GM12878 (cell line): Measurements from ENCODE around the gene HDAC5.

Source experiments
- EZH2 ChIP-seq: IDR thresholded peaks from 2 replicates; pipeline ENCODE4 v1.6.1; 2012; ENCODE audit warnings: low read depth, mild to moderate bottlenecking, control low read depth, inconsistent platforms, low read length, borderline replicate concordance; ENCODE audit not compliant: control insufficient read depth
- PAX8 ChIP-seq: fragments of 450-650 bp; IDR thresholded peaks from 2 replicates; pipeline ENCODE4 v1.6.1; 2017; ENCODE audit warnings: mild to moderate bottlenecking, moderate library complexity
- POLR2A ChIP-seq: IDR thresholded peaks from 2 replicates; pipeline ENCODE4 v1.6.1; 2011; ENCODE audit warnings: low read depth, mild to moderate bottlenecking, low read length
- RFX5 ChIP-seq: IDR thresholded peaks from 2 replicates; pipeline ENCODE4 v1.6.1; 2011; ENCODE audit warnings: low read depth, low read length, improper control_type of control experiment
- YY1 ChIP-seq: IDR thresholded peaks from 2 replicates; pipeline ENCODE4 v1.6.1; 2011; ENCODE audit warnings: low read depth, mild to moderate bottlenecking, low read length
- ZZZ3 ChIP-seq: IDR thresholded peaks from 2 replicates; pipeline ENCODE4 v1.6.1; 2011; ENCODE audit warnings: low read depth; ENCODE audit not compliant: control insufficient read depth, insufficient read length
- TF ChIP-seq, protein P1 (sequence below), 3 experiments: IDR thresholded peaks in 2 of 3; conservative IDR thresholded peaks in 1 of 3; 2 replicates each; pipeline ENCODE4 v1.5.1; 2011; ENCODE audit warnings: low read depth in 3 of 3, low read length in 3 of 3, mild to moderate bottlenecking in 3 of 3, control low read depth in 2 of 3, moderate library complexity in 2 of 3, inconsistent platforms in 1 of 3, mixed read lengths in 1 of 3; ENCODE audit not compliant: control insufficient read depth in 2 of 3, insufficient read depth in 1 of 3; ENCODE audit errors: extremely low read depth in 1 of 3
- TF ChIP-seq, protein P2 (sequence below): IDR thresholded peaks from 2 replicates; pipeline ENCODE4 v1.6.1; 2012; ENCODE audit warnings: mild to moderate bottlenecking, low read depth, low read length
- TF ChIP-seq, protein P3 (sequence below): fragments of 450-650 bp; formaldehyde crosslinking; IDR thresholded peaks from 2 replicates; pipeline ENCODE4 v1.5.0; 2022; ENCODE audit warnings: mild to moderate bottlenecking, missing genetic modification characterization
- TF ChIP-seq, protein P4 (sequence below): IDR thresholded peaks from 2 replicates; pipeline ENCODE4 v1.6.1; 2012; ENCODE audit warnings: low read length, inconsistent platforms

DNA sequence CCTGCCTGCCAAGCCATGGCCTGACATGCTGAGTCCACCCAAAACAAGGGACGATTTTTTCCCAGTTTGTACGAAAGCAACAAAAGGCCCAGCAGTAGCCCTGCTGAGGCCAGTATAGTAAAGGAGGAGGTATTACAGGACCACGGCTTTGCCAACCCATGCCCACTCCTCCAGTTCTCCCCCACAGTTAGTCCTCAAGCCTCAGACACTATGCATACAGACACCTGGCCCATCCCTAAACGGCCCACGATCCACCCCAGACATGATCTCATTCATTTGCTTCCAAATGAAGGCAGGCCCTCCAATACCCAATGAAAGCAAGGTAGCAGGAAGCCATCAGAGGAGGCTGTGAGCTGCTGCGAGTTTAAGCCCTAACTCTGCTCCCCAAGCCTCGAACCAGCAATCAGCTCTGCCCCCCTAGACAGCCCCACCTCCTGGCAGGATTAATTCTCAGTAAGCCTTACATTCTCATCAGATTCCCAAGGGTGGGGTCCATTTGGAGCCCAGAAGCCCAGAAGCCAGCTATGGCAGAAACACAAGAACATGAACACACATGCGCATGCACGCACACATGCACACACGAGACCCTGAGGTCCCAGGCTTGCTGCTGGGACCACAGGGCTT, 4.9 kb downstream of the HDAC5 start:
- TF ChIP-seq, protein P1, sequence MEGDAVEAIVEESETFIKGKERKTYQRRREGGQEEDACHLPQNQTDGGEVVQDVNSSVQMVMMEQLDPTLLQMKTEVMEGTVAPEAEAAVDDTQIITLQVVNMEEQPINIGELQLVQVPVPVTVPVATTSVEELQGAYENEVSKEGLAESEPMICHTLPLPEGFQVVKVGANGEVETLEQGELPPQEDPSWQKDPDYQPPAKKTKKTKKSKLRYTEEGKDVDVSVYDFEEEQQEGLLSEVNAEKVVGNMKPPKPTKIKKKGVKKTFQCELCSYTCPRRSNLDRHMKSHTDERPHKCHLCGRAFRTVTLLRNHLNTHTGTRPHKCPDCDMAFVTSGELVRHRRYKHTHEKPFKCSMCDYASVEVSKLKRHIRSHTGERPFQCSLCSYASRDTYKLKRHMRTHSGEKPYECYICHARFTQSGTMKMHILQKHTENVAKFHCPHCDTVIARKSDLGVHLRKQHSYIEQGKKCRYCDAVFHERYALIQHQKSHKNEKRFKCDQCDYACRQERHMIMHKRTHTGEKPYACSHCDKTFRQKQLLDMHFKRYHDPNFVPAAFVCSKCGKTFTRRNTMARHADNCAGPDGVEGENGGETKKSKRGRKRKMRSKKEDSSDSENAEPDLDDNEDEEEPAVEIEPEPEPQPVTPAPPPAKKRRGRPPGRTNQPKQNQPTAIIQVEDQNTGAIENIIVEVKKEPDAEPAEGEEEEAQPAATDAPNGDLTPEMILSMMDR (IDR thresholded peaks at IDR 0.05 in 2 of 3, conservative IDR thresholded peaks at IDR 0.05 in 1 of 3; ENCODE audit: control insufficient read depth in 2 of 3, extremely low read depth in 1 of 3, insufficient read depth in 1 of 3, low read depth in 3 of 3, low read length in 3 of 3), result no peak
- TF ChIP-seq ZZZ3, result no peak
- TF ChIP-seq, protein P2, sequence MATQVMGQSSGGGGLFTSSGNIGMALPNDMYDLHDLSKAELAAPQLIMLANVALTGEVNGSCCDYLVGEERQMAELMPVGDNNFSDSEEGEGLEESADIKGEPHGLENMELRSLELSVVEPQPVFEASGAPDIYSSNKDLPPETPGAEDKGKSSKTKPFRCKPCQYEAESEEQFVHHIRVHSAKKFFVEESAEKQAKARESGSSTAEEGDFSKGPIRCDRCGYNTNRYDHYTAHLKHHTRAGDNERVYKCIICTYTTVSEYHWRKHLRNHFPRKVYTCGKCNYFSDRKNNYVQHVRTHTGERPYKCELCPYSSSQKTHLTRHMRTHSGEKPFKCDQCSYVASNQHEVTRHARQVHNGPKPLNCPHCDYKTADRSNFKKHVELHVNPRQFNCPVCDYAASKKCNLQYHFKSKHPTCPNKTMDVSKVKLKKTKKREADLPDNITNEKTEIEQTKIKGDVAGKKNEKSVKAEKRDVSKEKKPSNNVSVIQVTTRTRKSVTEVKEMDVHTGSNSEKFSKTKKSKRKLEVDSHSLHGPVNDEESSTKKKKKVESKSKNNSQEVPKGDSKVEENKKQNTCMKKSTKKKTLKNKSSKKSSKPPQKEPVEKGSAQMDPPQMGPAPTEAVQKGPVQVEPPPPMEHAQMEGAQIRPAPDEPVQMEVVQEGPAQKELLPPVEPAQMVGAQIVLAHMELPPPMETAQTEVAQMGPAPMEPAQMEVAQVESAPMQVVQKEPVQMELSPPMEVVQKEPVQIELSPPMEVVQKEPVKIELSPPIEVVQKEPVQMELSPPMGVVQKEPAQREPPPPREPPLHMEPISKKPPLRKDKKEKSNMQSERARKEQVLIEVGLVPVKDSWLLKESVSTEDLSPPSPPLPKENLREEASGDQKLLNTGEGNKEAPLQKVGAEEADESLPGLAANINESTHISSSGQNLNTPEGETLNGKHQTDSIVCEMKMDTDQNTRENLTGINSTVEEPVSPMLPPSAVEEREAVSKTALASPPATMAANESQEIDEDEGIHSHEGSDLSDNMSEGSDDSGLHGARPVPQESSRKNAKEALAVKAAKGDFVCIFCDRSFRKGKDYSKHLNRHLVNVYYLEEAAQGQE, result no peak
- TF ChIP-seq, protein P3, sequence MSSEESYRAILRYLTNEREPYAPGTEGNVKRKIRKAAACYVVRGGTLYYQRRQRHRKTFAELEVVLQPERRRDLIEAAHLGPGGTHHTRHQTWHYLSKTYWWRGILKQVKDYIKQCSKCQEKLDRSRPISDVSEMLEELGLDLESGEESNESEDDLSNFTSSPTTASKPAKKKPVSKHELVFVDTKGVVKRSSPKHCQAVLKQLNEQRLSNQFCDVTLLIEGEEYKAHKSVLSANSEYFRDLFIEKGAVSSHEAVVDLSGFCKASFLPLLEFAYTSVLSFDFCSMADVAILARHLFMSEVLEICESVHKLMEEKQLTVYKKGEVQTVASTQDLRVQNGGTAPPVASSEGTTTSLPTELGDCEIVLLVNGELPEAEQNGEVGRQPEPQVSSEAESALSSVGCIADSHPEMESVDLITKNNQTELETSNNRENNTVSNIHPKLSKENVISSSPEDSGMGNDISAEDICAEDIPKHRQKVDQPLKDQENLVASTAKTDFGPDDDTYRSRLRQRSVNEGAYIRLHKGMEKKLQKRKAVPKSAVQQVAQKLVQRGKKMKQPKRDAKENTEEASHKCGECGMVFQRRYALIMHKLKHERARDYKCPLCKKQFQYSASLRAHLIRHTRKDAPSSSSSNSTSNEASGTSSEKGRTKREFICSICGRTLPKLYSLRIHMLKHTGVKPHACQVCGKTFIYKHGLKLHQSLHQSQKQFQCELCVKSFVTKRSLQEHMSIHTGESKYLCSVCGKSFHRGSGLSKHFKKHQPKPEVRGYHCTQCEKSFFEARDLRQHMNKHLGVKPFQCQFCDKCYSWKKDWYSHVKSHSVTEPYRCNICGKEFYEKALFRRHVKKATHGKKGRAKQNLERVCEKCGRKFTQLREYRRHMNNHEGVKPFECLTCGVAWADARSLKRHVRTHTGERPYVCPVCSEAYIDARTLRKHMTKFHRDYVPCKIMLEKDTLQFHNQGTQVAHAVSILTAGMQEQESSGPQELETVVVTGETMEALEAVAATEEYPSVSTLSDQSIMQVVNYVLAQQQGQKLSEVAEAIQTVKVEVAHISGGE (CRISPR knock-in tag), result no peak
- TF ChIP-seq POLR2A, result no peak
- no peak for TF ChIP-seq YY1
- no peak for TF ChIP-seq EZH2
- no peak for TF ChIP-seq RFX5
- TF ChIP-seq, protein P4, sequence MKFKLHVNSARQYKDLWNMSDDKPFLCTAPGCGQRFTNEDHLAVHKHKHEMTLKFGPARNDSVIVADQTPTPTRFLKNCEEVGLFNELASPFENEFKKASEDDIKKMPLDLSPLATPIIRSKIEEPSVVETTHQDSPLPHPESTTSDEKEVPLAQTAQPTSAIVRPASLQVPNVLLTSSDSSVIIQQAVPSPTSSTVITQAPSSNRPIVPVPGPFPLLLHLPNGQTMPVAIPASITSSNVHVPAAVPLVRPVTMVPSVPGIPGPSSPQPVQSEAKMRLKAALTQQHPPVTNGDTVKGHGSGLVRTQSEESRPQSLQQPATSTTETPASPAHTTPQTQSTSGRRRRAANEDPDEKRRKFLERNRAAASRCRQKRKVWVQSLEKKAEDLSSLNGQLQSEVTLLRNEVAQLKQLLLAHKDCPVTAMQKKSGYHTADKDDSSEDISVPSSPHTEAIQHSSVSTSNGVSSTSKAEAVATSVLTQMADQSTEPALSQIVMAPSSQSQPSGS, result no peak
- no peak for TF ChIP-seq PAX8
